HCT116 (cell line): ENCODE measurements around the gene TNFAIP2. TPM values are rescaled to one million over a fixed set of nuclear protein-coding genes. Genes with fewer than 3 reads are reported as not detected.

Source experiments
- ATAC-seq: fragments of 200-7000 bp; cut with Tn5 transposase; 2 replicates; pipeline ENCODE4 v1.9.1; 2020; ENCODE audit warnings: mild to moderate bottlenecking, moderate library complexity
- BruUV-seq: library from RNA; stranded (reverse); fragments of 400-500 nt; replicated peaks from 2 replicates; lab custom pipeline; 2021; lab: Mats Ljungman, UMichigan
- CTCF ChIA-PET: fragments of 300-600 bp; sonication (Branson Sonifier 250); formaldehyde crosslinking; loops from one replicate; lab custom pipeline; 2021; ENCODE audit warnings: antibody characterized with exemption; lab: Charles Lee
- POLR2A ChIA-PET: fragments of 300-600, 350-600 bp; sonication (Branson Sonifier 250); formaldehyde crosslinking; loops from one replicate; lab custom pipeline; 2021; ENCODE audit warnings: antibody characterized with exemption; lab: Charles Lee
- RAD21 ChIA-PET, 2 experiments: fragments of 300-600 bp; sonication (Branson Sonifier 250); formaldehyde crosslinking; loops; one replicate each; lab custom pipeline; 2023; ENCODE audit warnings: low total read pairs in 2 of 2; ENCODE audit not compliant: uncharacterized antibody in 2 of 2, unreplicated experiment in 2 of 2, low non-redundant PET in 1 of 2; lab: Charles Lee
- DNase-seq: peaks from one replicate; pipeline ENCODE4 v3.0.0-alpha.2; 2010; ENCODE audit warnings: low read depth, low spot score
- H2AFZ ChIP-seq: fragments of 200-600 bp; shearing (Covaris generic), sonication (generic); 2 replicates; pipeline ENCODE4 v1.6.1; 2017; ENCODE audit warnings: low read depth, mixed run types, mixed read lengths, antibody characterized with exemption, low read length; ENCODE audit not compliant: poor library complexity, severe bottlenecking
- H3K27ac ChIP-seq: 2 replicates; pipeline ENCODE4 v1.5.1; 2012; ENCODE audit warnings: low read depth, low read length
- H3K27me3 ChIP-seq: fragments of 200-600 bp; sonication (generic); 2 replicates; pipeline ENCODE4 v1.6.1; 2016; ENCODE audit warnings: mixed run types, low read length, mixed read lengths; ENCODE audit not compliant: insufficient read depth
- H3K36me3 ChIP-seq, 2 experiments: fragments of 200-500 bp in 1 of 2; fragments of 200-600 bp in 1 of 2; sonication (Bioruptor generic) in 1 of 2; sonication (generic) in 1 of 2; 2 replicates each; pipeline versions ENCODE4 v1.5.1 to v1.6.1; 2014 to 2016; ENCODE audit warnings: low read length in 2 of 2, inconsistent platforms in 1 of 2, mixed read lengths in 1 of 2, mixed run types in 1 of 2; ENCODE audit not compliant: insufficient read depth in 2 of 2, control insufficient read depth in 1 of 2
- H3K4me1 ChIP-seq, 2 experiments: fragments of 200-600 bp in 1 of 2; sonication (generic) in 1 of 2; 2 replicates each; pipeline versions ENCODE4 v1.5.1 to v1.6.1; 2012 to 2017; ENCODE audit warnings: low read length in 2 of 2, inconsistent platforms in 1 of 2, mild to moderate bottlenecking in 1 of 2, mixed read lengths in 1 of 2, mixed run types in 1 of 2, moderate library complexity in 1 of 2; ENCODE audit not compliant: insufficient read depth in 2 of 2, control insufficient read depth in 1 of 2
- H3K4me2 ChIP-seq: fragments of 200-600 bp; sonication (generic); 2 replicates; pipeline ENCODE4 v1.6.1; 2017; ENCODE audit warnings: mixed run types, low read length, mixed read lengths
- H3K4me3 ChIP-seq, 2 experiments: fragments of 200-600 bp in 1 of 2; sonication (generic) in 1 of 2; replicated peaks in 1 of 2; 2 replicates each; pipeline ENCODE4 v1.5.1; 2011 to 2016; ENCODE audit warnings: low read length in 2 of 2, control low read depth in 1 of 2, low read depth in 1 of 2, mild to moderate bottlenecking in 1 of 2, mixed read lengths in 1 of 2, mixed run types in 1 of 2
- H3K79me2 ChIP-seq: fragments of 200-600 bp; sonication (generic); 2 replicates; pipeline ENCODE4 v1.6.1; 2017; ENCODE audit warnings: mild to moderate bottlenecking, mixed run types, low read length, moderate library complexity, mixed read lengths; ENCODE audit not compliant: insufficient read depth
- H3K9ac ChIP-seq: fragments of 200-600 bp; sonication (generic); 2 replicates; pipeline ENCODE4 v1.6.1; 2016; ENCODE audit warnings: low read length, mixed read lengths
- H3K9me2 ChIP-seq: fragments of 200-600 bp; sonication (generic), shearing (Covaris generic); 2 replicates; pipeline ENCODE4 v1.6.1; 2017; ENCODE audit warnings: mixed run types, mild to moderate bottlenecking, moderate library complexity; ENCODE audit not compliant: insufficient read depth
- H3K9me3 ChIP-seq, 2 experiments: fragments of 200-500 bp in 1 of 2; fragments of 200-600 bp in 1 of 2; sonication (Bioruptor generic) in 1 of 2; sonication (generic) in 1 of 2; 2 replicates each; pipeline ENCODE4 v1.6.1; 2014 to 2017; ENCODE audit warnings: low read length in 2 of 2, mixed read lengths in 2 of 2, inconsistent platforms in 1 of 2, low read depth in 1 of 2, mild to moderate bottlenecking in 1 of 2, mixed run types in 1 of 2, moderate library complexity in 1 of 2; ENCODE audit not compliant: control insufficient read depth in 1 of 2, insufficient read depth in 1 of 2
- H4K20me1 ChIP-seq: fragments of 200-600 bp; sonication (generic), shearing (Covaris generic); 2 replicates; pipeline ENCODE4 v1.6.1; 2017; ENCODE audit warnings: mixed run types, mild to moderate bottlenecking, moderate library complexity; ENCODE audit not compliant: insufficient read depth
- CEBPB ChIP-seq: IDR thresholded peaks from 2 replicates; pipeline ENCODE4 v1.6.1; 2012; ENCODE audit warnings: low read depth
- EZH2 ChIP-seq: fragments of 200-600 bp; sonication (generic); IDR thresholded peaks from 2 replicates; pipeline ENCODE4 v1.6.1; 2017; ENCODE audit warnings: antibody characterized with exemption, mixed run types
- EZH2phosphoT487 ChIP-seq: fragments of 200-600 bp; IDR thresholded peaks from 2 replicates; pipeline ENCODE4 v1.6.1; 2018; ENCODE audit warnings: antibody characterized with exemption, borderline replicate concordance
- POLR2A ChIP-seq: IDR thresholded peaks from 2 replicates; pipeline ENCODE4 v1.7.0; 2011; ENCODE audit warnings: borderline replicate concordance; ENCODE audit not compliant: insufficient read depth, insufficient read length; ENCODE audit errors: extremely low read depth
- POLR2AphosphoS5 ChIP-seq: IDR thresholded peaks from 2 replicates; pipeline ENCODE4 v1.6.1; 2011; ENCODE audit warnings: mild to moderate bottlenecking, low read depth, low read length, moderate library complexity
- SRF ChIP-seq: IDR thresholded peaks from 2 replicates; pipeline ENCODE4 v1.6.1; 2012; ENCODE audit warnings: low read depth
- ZFX ChIP-seq: fragments of 450-650 bp; IDR thresholded peaks from 2 replicates; pipeline ENCODE4 v1.6.1; 2017
- intact Hi-C: fragments of 100-400 bp; cut with micrococcal nuclease; formaldehyde crosslinking; loops from 2 replicates; pipeline ENCODE4 v1.10.0; 2022
- total RNA-seq: library from RNA; stranded (reverse); gene quantifications from one replicate; pipeline ENCODE4 v1.2.1, GENCODE V29; 2021; ENCODE audit not compliant: unreplicated experiment
- TF ChIP-seq, protein P1 (sequence below), 3 experiments: fragments of 200-600 bp in 1 of 3; sonication (generic) in 1 of 3; IDR thresholded peaks in 2 of 3; conservative IDR thresholded peaks in 1 of 3; 2 replicates each; pipeline ENCODE4 v1.5.1; 2012 to 2017; ENCODE audit warnings: low read depth in 2 of 3, low read length in 2 of 3, antibody characterized with exemption in 1 of 3, borderline replicate concordance in 1 of 3, control low read depth in 1 of 3, mild to moderate bottlenecking in 1 of 3, mixed read lengths in 1 of 3, mixed run types in 1 of 3, moderate library complexity in 1 of 3; ENCODE audit not compliant: insufficient read depth in 1 of 3
- TF ChIP-seq, protein P2 (sequence below): IDR thresholded peaks from 2 replicates; pipeline ENCODE4 v1.6.1; 2012
- TF ChIP-seq, protein P3 (sequence below): IDR thresholded peaks from 2 replicates; pipeline ENCODE4 v1.6.1; 2012; ENCODE audit warnings: low read depth
- TF ChIP-seq, protein P4 (sequence below): IDR thresholded peaks from 2 replicates; pipeline ENCODE4 v1.6.1; 2012
- TF ChIP-seq, protein P5 (sequence below): IDR thresholded peaks from 2 replicates; pipeline ENCODE4 v1.6.1; 2011; ENCODE audit warnings: mild to moderate bottlenecking, low read length, moderate library complexity; ENCODE audit not compliant: insufficient replicate concordance; ENCODE audit errors: extremely low read depth

Gene TNFAIP2
- total RNA-seq, 1 experiment from 2014 or later, result 74.8 TPM

DNA sequence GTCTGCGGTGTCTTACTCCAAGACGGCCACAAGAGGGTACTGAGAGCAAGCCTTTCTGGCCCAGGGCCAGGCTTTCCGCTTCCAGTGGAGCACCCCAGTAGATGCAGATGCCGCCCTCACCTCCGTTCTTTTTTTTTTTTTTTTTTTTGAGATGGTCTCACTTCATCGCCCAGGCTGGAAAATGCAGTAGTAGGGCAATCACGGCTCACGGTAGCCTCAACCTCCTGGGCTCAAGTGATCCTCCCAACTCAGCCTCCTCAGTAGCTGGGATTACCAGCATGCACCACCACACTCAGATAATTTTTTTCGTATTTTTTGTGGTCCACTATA, 44.9 kb upstream of the TNFAIP2 start:
- Histone ChIP-seq H3K4me2 (peak overlapping the region; percentile 41), H3K4me1 (peaks cover 24 to 38% of the 10 kb centered on the region in 2 experiments), H3K9me2 (no peaks in the 10 kb centered on the region), H3K27ac (no peak overlapping the region), H3K4me3 (no peak overlapping the region), H4K20me1 (no peaks in the 10 kb centered on the region), H2AFZ (peak overlapping the region; percentile 13), H3K9me3 (no peaks in the 10 kb centered on the region), H3K36me3 (no peaks in the 10 kb centered on the region), H3K79me2 (no peaks in the 10 kb centered on the region), H3K9ac (no peak overlapping the region), H3K27me3 (no peaks in the 10 kb centered on the region)
- DNase-seq (peak; percentile 84), ATAC-seq (peak; percentile 43)
- no TSS peak for BruUV-seq
- TF ChIP-seq SRF (no peak), EZH2 (no peak), POLR2AphosphoS5 (peak; percentile 54), POLR2A (no peak), ZFX (no peak), CEBPB (no peak), EZH2phosphoT487 (no peak)
- TF ChIP-seq, protein P1, sequence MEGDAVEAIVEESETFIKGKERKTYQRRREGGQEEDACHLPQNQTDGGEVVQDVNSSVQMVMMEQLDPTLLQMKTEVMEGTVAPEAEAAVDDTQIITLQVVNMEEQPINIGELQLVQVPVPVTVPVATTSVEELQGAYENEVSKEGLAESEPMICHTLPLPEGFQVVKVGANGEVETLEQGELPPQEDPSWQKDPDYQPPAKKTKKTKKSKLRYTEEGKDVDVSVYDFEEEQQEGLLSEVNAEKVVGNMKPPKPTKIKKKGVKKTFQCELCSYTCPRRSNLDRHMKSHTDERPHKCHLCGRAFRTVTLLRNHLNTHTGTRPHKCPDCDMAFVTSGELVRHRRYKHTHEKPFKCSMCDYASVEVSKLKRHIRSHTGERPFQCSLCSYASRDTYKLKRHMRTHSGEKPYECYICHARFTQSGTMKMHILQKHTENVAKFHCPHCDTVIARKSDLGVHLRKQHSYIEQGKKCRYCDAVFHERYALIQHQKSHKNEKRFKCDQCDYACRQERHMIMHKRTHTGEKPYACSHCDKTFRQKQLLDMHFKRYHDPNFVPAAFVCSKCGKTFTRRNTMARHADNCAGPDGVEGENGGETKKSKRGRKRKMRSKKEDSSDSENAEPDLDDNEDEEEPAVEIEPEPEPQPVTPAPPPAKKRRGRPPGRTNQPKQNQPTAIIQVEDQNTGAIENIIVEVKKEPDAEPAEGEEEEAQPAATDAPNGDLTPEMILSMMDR (IDR thresholded peaks at IDR 0.05 in 2 of 3, conservative IDR thresholded peaks at IDR 0.05 in 1 of 3; ENCODE audit: borderline replicate concordance in 1 of 3, insufficient read depth in 1 of 3, low read depth in 2 of 3, low read length in 2 of 3), result peak in 2 of 3 experiments; percentile 71 to 75; a peak in 4 of 6 replicates
- TF ChIP-seq, protein P2, sequence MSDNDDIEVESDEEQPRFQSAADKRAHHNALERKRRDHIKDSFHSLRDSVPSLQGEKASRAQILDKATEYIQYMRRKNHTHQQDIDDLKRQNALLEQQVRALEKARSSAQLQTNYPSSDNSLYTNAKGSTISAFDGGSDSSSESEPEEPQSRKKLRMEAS, result no peak
- TF ChIP-seq, protein P3, sequence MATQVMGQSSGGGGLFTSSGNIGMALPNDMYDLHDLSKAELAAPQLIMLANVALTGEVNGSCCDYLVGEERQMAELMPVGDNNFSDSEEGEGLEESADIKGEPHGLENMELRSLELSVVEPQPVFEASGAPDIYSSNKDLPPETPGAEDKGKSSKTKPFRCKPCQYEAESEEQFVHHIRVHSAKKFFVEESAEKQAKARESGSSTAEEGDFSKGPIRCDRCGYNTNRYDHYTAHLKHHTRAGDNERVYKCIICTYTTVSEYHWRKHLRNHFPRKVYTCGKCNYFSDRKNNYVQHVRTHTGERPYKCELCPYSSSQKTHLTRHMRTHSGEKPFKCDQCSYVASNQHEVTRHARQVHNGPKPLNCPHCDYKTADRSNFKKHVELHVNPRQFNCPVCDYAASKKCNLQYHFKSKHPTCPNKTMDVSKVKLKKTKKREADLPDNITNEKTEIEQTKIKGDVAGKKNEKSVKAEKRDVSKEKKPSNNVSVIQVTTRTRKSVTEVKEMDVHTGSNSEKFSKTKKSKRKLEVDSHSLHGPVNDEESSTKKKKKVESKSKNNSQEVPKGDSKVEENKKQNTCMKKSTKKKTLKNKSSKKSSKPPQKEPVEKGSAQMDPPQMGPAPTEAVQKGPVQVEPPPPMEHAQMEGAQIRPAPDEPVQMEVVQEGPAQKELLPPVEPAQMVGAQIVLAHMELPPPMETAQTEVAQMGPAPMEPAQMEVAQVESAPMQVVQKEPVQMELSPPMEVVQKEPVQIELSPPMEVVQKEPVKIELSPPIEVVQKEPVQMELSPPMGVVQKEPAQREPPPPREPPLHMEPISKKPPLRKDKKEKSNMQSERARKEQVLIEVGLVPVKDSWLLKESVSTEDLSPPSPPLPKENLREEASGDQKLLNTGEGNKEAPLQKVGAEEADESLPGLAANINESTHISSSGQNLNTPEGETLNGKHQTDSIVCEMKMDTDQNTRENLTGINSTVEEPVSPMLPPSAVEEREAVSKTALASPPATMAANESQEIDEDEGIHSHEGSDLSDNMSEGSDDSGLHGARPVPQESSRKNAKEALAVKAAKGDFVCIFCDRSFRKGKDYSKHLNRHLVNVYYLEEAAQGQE, result no peak
- TF ChIP-seq, protein P4, sequence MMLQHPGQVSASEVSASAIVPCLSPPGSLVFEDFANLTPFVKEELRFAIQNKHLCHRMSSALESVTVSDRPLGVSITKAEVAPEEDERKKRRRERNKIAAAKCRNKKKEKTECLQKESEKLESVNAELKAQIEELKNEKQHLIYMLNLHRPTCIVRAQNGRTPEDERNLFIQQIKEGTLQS, result no peak
- TF ChIP-seq, protein P5, sequence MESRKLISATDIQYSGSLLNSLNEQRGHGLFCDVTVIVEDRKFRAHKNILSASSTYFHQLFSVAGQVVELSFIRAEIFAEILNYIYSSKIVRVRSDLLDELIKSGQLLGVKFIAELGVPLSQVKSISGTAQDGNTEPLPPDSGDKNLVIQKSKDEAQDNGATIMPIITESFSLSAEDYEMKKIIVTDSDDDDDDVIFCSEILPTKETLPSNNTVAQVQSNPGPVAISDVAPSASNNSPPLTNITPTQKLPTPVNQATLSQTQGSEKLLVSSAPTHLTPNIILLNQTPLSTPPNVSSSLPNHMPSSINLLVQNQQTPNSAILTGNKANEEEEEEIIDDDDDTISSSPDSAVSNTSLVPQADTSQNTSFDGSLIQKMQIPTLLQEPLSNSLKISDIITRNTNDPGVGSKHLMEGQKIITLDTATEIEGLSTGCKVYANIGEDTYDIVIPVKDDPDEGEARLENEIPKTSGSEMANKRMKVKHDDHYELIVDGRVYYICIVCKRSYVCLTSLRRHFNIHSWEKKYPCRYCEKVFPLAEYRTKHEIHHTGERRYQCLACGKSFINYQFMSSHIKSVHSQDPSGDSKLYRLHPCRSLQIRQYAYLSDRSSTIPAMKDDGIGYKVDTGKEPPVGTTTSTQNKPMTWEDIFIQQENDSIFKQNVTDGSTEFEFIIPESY, result no peak
- ChIA-PET RAD21 (interaction anchor here (0.7 to 0.9 kb wide), 2 partner anchors 26 to 214 kb away, joined by 3 to 5 read pairs; no protein-coding TSS in a partner anchor), POLR2A (no interaction called here), CTCF (interaction anchor here (0.7 to 1.9 kb wide), 2 partner anchors 18 to 27 kb away, joined by 3 to 8 read pairs; no protein-coding TSS in a partner anchor)
- intact Hi-C loops, result loop anchor here (1.0 kb wide), 1 partner anchor 215 kb away; no protein-coding TSS in a partner anchor
